GM19397 (cell line): Measurements from ENCODE around the gene UGDH.
"Not testable (repeated sequence)": the region's sequence is repeated elsewhere in the genome, so short reads cannot be mapped to it uniquely, and the experiment has no call there.

Source experiments
- ATAC-seq: cut with Tn5 transposase; IDR thresholded peaks from one replicate; pipeline ENCODE4 v1.9.1; 2021; ENCODE audit warnings: mild to moderate bottlenecking, moderate library complexity; ENCODE audit not compliant: unreplicated experiment

UGDH gene

GRCh38 chr4:39527296-39528060, at the start of gene UGDH:
Gene UGDH, minus strand, starts transcription at chr4:39527439. Its CDS starts 5,927 bp downstream, at chr4:39521512.
- peak; percentile 94 for ATAC-seq

GRCh38 chr4:39574946-39575345, 47.7 kb upstream of the UGDH start:
- ATAC-seq: no peak

GRCh38 chr4:39571504-39571903, 44.3 kb upstream of the UGDH start:
- no peak for ATAC-seq

GRCh38 chr4:39571054-39571453, 43.8 kb upstream of the UGDH start:
- ATAC-seq: no peak

- no peak for ATAC-seq
These were observed 42.0 kb upstream of the UGDH start for GRCh38 chr4:39569209-39569608.

GRCh38 chr4:39568805-39569204, 41.6 kb upstream of the UGDH start:
- no peak for ATAC-seq

GRCh38 chr4:39565878-39566600, 38.8 kb upstream of the UGDH start:
- no peak for ATAC-seq

- ATAC-seq: no peak
These were observed 36.2 kb upstream of the UGDH start for GRCh38 chr4:39563346-39563847.

GRCh38 chr4:39562792-39563191, 35.6 kb upstream of the UGDH start:
- ATAC-seq: no peak

GRCh38 chr4:39559626-39560025, 32.4 kb upstream of the UGDH start:
- ATAC-seq: no peak

- ATAC-seq: no peak
These were observed 28.2 kb upstream of the UGDH start for GRCh38 chr4:39555472-39555871.

GRCh38 chr4:39548425-39549067, 21.3 kb upstream of the UGDH start:
- no peak for ATAC-seq

GRCh38 chr4:39544580-39545315, 17.5 kb upstream of the UGDH start:
- ATAC-seq: no peak

GRCh38 chr4:39544080-39544479, 16.8 kb upstream of the UGDH start:
- not testable (repeated sequence) for ATAC-seq

GRCh38 chr4:39543034-39543433, 15.8 kb upstream of the UGDH start:
- no peak for ATAC-seq

GRCh38 chr4:39542611-39543012, 15.4 kb upstream of the UGDH start:
- no peak for ATAC-seq

GRCh38 chr4:39541987-39542610, 14.9 kb upstream of the UGDH start:
- no peak for ATAC-seq

GRCh38 chr4:39539089-39539611, 11.9 kb upstream of the UGDH start:
- no peak for ATAC-seq

- ATAC-seq: no peak
These were observed 6.3 kb upstream of the UGDH start for GRCh38 chr4:39533541-39533940.

GRCh38 chr4:39532237-39532636, 5.0 kb upstream of the UGDH start:
- ATAC-seq: not testable (repeated sequence)
